GM13976 (cell line): ENCODE measurements around the gene EPHA2.

Experiments
- DNase-seq: peaks from one replicate; pipeline ENCODE4 v3.0.0; 2012; ENCODE audit warnings: low spot score
- in situ Hi-C: fragments of 300-500 bp; cut with MboI; formaldehyde crosslinking; loops from one replicate; pipeline ENCODE4 v1.12.0; 2022; ENCODE audit warnings: low sequenced_read_pairs, mixed read lengths, inconsistent platforms; ENCODE audit not compliant: unreplicated experiment
- TF ChIP-seq, protein P1 (sequence below): IDR thresholded peaks from 2 replicates; pipeline ENCODE4 v1.5.1; 2012; ENCODE audit warnings: borderline replicate concordance, mild to moderate bottlenecking; ENCODE audit not compliant: insufficient read depth; ENCODE audit errors: extremely low read depth, missing control alignments, control extremely low read depth

The EPHA2 gene

DNA sequence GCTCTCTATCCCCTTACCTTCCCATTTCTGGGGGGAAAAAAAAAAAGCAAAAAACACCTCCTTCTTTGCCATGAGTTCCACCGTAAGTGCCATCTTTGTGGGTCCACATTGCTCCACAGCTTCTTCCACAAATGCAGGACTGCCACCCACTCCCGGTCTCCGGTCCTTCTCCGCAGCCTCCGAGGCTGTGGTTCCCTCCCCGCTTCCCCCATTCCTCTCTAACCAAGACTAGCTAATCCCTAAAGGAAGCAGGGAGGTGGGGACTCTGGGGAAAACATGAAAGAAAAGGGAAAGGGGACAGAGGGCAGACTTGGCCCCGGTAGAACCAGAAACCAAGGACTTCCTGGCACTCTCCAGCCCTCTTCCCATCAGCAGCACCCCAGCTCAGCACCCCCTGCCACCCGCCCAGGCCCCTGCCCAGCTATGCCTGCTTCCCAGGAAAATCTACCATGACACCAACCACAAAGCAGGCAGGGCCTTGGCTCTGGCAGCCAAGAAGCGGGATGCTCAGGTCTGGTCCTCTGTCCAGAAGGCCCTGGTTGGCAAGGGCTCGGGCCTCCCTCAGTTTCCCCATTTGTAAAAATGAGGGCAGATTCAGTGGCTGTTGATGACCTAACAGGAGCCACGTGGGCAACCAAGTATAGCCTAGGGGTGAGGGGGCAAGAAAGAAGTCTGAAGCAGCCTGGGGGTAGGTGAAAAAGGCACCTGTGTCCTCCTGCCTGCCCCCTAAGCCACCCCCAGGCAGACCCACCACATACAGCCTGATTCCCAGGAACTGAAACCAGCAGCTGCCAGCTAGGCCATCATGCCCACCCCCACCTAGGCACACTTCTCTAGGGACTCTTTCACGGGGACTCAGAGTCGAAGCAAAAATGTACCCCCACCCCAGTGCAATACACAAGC is 2.5 kb downstream of the EPHA2 start:
- TF ChIP-seq, protein P1, sequence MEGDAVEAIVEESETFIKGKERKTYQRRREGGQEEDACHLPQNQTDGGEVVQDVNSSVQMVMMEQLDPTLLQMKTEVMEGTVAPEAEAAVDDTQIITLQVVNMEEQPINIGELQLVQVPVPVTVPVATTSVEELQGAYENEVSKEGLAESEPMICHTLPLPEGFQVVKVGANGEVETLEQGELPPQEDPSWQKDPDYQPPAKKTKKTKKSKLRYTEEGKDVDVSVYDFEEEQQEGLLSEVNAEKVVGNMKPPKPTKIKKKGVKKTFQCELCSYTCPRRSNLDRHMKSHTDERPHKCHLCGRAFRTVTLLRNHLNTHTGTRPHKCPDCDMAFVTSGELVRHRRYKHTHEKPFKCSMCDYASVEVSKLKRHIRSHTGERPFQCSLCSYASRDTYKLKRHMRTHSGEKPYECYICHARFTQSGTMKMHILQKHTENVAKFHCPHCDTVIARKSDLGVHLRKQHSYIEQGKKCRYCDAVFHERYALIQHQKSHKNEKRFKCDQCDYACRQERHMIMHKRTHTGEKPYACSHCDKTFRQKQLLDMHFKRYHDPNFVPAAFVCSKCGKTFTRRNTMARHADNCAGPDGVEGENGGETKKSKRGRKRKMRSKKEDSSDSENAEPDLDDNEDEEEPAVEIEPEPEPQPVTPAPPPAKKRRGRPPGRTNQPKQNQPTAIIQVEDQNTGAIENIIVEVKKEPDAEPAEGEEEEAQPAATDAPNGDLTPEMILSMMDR = no peak
- in situ Hi-C loops = no loop called here
- no peak for DNase-seq

DNA sequence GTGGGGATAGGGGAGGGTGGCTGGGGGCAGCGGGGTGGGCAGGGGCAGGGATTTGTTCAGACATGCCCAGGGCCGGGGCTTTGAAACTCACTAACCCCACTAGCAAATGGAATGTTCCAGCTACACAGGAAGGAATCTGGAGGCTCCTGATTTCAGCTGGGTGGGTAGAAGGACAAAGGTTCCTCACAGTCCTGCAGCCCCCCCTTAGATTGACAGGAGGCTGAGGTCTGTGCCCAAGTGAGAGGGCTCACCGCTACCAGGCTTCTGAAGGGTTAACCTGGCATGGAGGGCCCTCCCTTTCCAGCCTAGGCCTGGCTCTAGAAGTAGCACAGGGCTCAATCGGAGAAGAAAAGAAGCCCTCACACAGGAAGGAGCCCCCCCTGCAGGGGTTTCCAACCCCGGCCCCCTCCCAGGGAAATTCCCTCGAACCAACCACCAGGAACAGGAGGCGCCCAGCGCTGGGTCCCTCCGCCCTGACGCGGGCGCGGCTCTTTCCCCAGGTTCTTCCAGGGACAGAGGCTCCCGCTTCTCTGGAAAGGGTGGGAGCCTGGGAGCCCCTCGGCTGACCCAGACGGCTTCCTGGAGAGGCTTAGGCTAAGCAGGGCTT is 3.3 kb downstream of the EPHA2 start:
- TF ChIP-seq, protein P1 = no peak
- DNase-seq = no peak
- in situ Hi-C loops = no loop called here

DNA sequence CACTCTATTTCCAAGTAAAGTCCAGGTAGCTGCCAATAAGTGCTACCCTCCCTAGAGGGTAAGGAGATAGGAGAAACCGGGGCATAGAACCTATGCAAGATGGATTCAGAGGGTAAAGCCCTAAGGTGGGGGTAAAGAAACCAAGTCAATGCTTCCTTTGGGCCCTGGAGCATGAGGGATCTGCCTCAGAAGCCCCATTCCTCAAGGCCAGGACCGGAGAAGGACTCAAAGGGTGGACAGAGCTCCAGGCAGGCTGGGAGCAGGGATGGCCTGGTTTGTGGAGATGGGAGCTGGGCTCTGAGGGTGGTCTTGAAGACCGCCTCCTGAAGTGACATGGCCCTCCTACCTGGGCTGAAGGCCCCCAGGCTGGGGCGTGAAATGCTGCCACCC is 3.9 kb downstream of the EPHA2 start:
- TF ChIP-seq, protein P1 = no peak
- DNase-seq = no peak
- in situ Hi-C loops = no loop called here

DNA sequence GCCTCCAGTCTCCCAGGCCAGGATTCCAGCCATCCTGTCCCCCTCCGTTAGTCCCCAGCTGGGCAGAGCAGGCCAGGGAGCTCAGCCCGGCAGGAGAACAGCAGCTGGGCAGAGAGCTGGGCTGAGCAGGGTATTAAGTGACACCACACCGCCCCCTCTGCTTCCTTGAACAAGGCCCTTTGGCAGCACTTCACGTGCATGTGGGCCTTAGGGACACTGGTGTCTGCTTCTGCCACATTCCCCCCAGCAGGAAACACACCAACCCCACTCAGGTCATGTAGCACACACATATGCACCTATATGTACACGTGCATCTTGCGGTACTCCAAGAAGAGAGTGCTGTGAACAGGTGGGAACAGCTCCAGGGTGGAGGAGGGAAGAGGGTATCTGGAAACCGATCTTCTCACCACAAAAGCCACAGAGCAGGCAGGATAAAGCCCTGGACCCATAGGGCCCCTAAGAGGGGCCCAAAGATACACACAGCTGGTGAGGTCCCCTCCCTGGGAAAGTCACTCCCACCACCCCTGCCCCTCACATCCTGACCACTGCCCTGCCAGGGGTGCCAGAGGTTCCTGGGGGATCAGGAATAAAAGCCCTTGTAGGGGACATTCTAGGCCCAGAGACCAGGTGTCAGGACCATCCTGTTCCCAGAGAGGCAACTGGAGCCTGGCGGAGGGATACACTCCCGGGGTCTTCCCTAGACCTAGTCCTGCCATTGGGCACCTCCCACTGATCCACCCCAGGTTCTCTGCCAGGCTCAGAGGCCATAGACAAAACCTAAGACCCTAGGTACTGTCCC is 4.5 kb downstream of the EPHA2 start:
- TF ChIP-seq, protein P1 = no peak
- in situ Hi-C loops = no loop called here
- no peak for DNase-seq

DNA sequence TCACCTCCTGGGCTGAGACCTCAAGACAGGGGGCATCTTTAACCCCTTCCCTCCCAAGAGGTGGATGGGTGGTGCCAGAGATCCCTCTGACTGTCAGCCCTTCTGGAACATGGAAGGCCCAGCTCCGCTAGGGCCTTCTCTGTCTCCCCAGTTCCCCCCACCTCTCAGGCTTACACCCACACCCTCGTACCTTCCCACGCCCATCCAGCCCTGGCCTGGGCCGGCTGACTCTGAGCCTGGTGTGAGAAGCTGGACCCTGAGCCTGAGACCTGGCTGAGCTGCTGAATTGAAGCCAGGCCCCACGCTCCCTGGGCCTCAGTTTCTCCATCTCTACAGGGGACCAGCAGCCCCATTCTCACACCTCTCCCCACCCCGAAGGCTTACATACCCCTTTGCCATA is 5.4 kb downstream of the EPHA2 start:
- in situ Hi-C loops = no loop called here
- no peak for DNase-seq
- TF ChIP-seq, protein P1 = no peak

DNA sequence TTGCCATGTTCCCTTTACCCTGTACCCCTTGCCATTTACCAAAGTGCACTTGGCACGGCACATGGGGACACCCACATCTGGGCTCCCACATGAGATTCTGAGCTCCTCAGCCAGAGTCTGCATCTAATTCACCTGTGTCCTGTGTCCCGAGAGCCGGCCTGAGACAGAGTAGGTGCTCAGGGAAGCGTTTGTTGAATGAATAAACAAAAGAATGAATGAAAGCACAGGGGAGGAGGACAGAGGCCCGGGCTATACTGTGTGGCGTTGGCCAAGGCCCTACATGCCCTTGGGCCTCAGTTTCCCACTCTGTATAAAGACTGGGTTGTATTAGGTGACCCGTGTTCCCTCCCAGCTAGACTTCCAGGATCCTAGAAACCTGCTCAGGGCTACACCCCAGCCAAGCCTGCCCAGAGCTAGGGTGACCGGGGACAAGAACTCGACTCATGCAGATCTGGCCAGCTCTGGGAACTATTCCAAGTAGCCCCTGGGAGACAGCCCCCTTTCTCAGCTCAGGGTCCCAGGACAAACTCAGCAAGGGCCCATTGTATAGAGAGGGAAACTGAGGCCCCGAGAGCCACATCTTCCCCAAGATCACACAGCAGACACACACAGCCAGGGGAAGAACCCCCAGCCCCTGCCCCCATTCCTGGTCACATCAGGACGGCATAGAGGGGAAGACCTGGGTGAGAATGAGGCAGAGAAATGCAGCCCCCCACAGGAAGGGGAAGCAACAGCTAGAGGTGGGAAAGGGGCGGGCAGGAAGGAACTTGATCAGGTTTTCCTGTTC is 6.0 kb downstream of the EPHA2 start:
- in situ Hi-C loops = no loop called here
- DNase-seq = no peak

More for the DNA sequence above, 6.0 kb downstream of the EPHA2 start:
- TF ChIP-seq, protein P1 = no peak
